GM13977 (cell line): ENCODE results near the gene NPY5R.

Source experiments
- DNase-seq: peaks from one replicate; pipeline ENCODE4 v3.0.0; 2012; ENCODE audit warnings: low spot score
- in situ Hi-C: fragments of 300-500 bp; cut with MboI; formaldehyde crosslinking; loops from one replicate; pipeline ENCODE4 v1.12.0; 2022; ENCODE audit warnings: low sequenced_read_pairs, low pct_unique_long_range_greater_than_20kb, mixed read lengths, inconsistent platforms; ENCODE audit not compliant: unreplicated experiment
- TF ChIP-seq, protein P1 (sequence below): IDR thresholded peaks from 2 replicates; pipeline ENCODE4 v1.5.1; 2012; ENCODE audit warnings: mild to moderate bottlenecking, control low read depth; ENCODE audit not compliant: insufficient read depth; ENCODE audit errors: extremely low read depth, missing control alignments

Gene NPY5R

DNA sequence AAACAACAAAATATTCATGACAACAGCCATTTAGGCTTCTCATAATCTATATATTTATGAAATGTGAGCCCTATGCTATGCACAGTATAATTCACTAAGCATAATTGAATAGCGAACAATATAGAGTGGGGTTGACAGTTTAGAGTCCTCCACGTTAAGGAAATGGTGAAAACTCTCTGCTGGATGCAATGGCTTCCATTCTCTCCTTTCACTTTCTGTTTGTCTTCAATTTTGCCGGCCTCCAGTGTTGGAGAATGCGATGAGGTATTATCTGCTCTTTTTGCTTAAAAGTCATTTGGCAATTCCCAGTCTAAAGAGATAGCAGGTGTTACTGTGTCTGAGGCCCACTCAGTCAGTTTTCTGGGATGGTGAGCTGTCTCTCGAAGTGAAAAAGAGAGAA lies 52.1 kb downstream of the NPY5R start:
- TF ChIP-seq, protein P1, sequence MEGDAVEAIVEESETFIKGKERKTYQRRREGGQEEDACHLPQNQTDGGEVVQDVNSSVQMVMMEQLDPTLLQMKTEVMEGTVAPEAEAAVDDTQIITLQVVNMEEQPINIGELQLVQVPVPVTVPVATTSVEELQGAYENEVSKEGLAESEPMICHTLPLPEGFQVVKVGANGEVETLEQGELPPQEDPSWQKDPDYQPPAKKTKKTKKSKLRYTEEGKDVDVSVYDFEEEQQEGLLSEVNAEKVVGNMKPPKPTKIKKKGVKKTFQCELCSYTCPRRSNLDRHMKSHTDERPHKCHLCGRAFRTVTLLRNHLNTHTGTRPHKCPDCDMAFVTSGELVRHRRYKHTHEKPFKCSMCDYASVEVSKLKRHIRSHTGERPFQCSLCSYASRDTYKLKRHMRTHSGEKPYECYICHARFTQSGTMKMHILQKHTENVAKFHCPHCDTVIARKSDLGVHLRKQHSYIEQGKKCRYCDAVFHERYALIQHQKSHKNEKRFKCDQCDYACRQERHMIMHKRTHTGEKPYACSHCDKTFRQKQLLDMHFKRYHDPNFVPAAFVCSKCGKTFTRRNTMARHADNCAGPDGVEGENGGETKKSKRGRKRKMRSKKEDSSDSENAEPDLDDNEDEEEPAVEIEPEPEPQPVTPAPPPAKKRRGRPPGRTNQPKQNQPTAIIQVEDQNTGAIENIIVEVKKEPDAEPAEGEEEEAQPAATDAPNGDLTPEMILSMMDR = no peak
- DNase-seq = no peak
- in situ Hi-C loops = no loop called here

DNA sequence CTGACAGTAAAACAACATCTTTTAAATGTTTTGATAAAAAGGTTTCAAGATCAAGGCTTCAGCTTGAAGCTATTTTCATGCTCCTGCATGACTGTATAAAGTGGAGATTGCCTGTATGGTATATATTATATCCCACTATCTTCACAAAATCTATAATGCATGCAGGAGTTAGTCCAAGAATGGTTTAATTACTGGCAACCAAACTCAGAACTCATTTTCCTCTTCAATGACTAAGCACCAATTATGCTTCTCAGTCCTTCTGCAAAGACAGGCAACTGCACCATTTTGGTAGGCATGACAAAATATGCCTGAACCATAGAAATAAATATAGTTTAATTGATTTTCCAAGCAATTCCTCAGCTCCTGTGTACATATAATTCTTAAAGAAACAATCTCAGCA lies 54.5 kb downstream of the NPY5R start:
- in situ Hi-C loops = no loop called here
- TF ChIP-seq, protein P1 = no peak
- DNase-seq = no peak

DNA sequence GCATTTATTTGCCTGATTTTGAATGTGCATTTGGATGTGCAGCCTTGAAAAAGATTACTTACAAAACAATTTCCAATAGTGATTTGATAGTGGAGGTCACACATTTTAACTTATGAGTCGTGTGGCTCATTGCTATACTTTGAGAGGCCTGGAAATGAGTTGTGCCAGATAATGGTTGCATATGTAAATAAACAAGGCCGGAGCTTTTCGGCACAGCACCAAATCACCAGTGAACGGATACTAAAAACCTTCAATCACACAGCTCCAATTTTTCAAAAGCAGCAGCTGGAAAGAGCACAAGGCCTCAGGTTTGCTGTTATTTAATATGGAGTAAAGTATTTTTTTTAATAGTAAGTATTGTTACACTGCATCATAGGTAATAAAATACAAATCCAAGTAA lies 57.2 kb downstream of the NPY5R start:
- in situ Hi-C loops = no loop called here
- DNase-seq = no peak
- TF ChIP-seq, protein P1 = no peak
